ENCODE measurements around the gene HYAL2. TPM values are rescaled to one million over a fixed set of nuclear protein-coding genes. Genes with fewer than 3 reads are reported as not detected.
A peak's percentile ranks its signal among the peaks of the same experiment; 100 is the strongest.

HYAL2 gene
- total and polyA plus RNA-seq, 9 of the 15 experiments (the other 6 are each of a cell fraction or from before 2014, with no cell fraction given), result 0.36 to 22.7 (median 11.4) TPM; not detected in 1

- TF ChIP-seq CHD7 (IDR thresholded peaks at IDR 0.05; ENCODE audit: low read depth, low read length) (no peak), ZNF263 (CRISPR knock-in tag; IDR thresholded peaks at IDR 0.05; ENCODE audit: borderline replicate concordance) (peak; percentile 53; the same call in 1 of the 2 replicates), ETV5 (CRISPR knock-in tag; IDR thresholded peaks at IDR 0.05; ENCODE audit: low read depth) (peak; percentile 59; the same call in 1 of the 2 replicates), EWSR1 (IDR thresholded peaks at IDR 0.05; ENCODE audit: borderline replicate concordance, low read depth, partially characterized antibody) (no peak), ZHX1 (conservative IDR thresholded peaks at IDR 0.05; ENCODE audit: low read length) (no peak), MITF (IDR thresholded peaks at IDR 0.05) (no peak), NKRF (IDR thresholded peaks at IDR 0.05; ENCODE audit: borderline replicate concordance) (peak; percentile 81; the same call in 1 of the 2 replicates)
These were observed 28.2 kb upstream of the HYAL2 start, which contains the start of the genes CYB561D2 and NPRL2 (continued) for GRCh38 chr3:50350527-50351322.
